H1 (cell line): ENCODE results near the gene FLVCR1. TPM values are rescaled to one million over a fixed set of nuclear protein-coding genes. Genes with fewer than 3 reads are reported as not detected.

Experiments used
- ASH2L ChIP-seq: fragments of 200-600, 300-600 bp; sonication (generic); IDR thresholded peaks from one replicate; pipeline ENCODE4 v1.7.1; 2017; ENCODE audit warnings: low read length
- BACH1 ChIP-seq: IDR thresholded peaks from 2 replicates; pipeline ENCODE4 v1.6.1; 2012; ENCODE audit warnings: low read length, improper control_type of control experiment
- CBX5 ChIP-seq: fragments of 300-800, 300-1000 bp; sonication (generic); IDR thresholded peaks from 2 replicates; pipeline ENCODE4 v1.7.1; 2016; ENCODE audit warnings: antibody characterized with exemption, low read length, low read depth
- CBX8 ChIP-seq: fragments of 300-800, 300-1000 bp; sonication (generic); IDR thresholded peaks from 2 replicates; pipeline ENCODE4 v1.7.1; 2016; ENCODE audit warnings: low read depth, low read length, borderline replicate concordance
- CHD1 ChIP-seq: IDR thresholded peaks from 2 replicates; pipeline ENCODE4 v1.6.1; 2012; ENCODE audit warnings: low read depth, low read length, improper control_type of control experiment
- EP300 ChIP-seq, 2 experiments: IDR thresholded peaks; 1 replicate in 1 of 2; 2 replicates in 1 of 2; pipeline ENCODE4 v1.6.1; 2011 to 2012; ENCODE audit warnings: low read depth in 2 of 2, low read length in 2 of 2, mild to moderate bottlenecking in 2 of 2, borderline replicate concordance in 1 of 2, inconsistent platforms in 1 of 2, moderate library complexity in 1 of 2
- EZH2 ChIP-seq: fragments of 200-600 bp; sonication (generic); IDR thresholded peaks from 2 replicates; pipeline ENCODE4 v1.7.1; 2012; ENCODE audit warnings: low read depth, mild to moderate bottlenecking, moderate library complexity, low read length, inconsistent platforms; ENCODE audit not compliant: severe bottlenecking
- FOSL1 ChIP-seq: IDR thresholded peaks from 2 replicates; pipeline ENCODE4 v1.6.1; 2011; ENCODE audit warnings: mild to moderate bottlenecking, low read depth, low read length, moderate library complexity; ENCODE audit not compliant: insufficient read depth
- GABPA ChIP-seq: IDR thresholded peaks from 2 replicates; pipeline ENCODE4 v1.6.1; 2011; ENCODE audit warnings: mild to moderate bottlenecking, low read length, moderate library complexity, borderline replicate concordance; ENCODE audit not compliant: insufficient read depth
- GTF2F1 ChIP-seq: IDR thresholded peaks from 2 replicates; pipeline ENCODE4 v1.6.1; 2012; ENCODE audit warnings: low read depth, low read length, improper control_type of control experiment, borderline replicate concordance
- KDM5A ChIP-seq: fragments of 200-600 bp; IDR thresholded peaks from 2 replicates; pipeline ENCODE4 v1.7.1; 2012; ENCODE audit warnings: mild to moderate bottlenecking, low read length, inconsistent platforms, mixed read lengths
- NANOG ChIP-seq: IDR thresholded peaks from 2 replicates; pipeline ENCODE4 v1.6.1; 2011; ENCODE audit warnings: low read length, low read depth, mild to moderate bottlenecking, inconsistent platforms; ENCODE audit not compliant: insufficient read depth, poor library complexity, severe bottlenecking
- POLR2AphosphoS5 ChIP-seq: IDR thresholded peaks from 2 replicates; pipeline ENCODE4 v1.6.1; 2011; ENCODE audit warnings: low read depth, low read length
- POU5F1 ChIP-seq: IDR thresholded peaks from 2 replicates; pipeline ENCODE4 v1.6.1; 2011; ENCODE audit warnings: low read depth, mild to moderate bottlenecking, low read length, moderate library complexity
- RNF2 ChIP-seq: fragments of 200-900, 300-1000 bp; sonication (generic); IDR thresholded peaks from 2 replicates; pipeline ENCODE4 v1.7.1; 2016; ENCODE audit warnings: borderline replicate concordance, low read depth, mild to moderate bottlenecking, antibody characterized with exemption, low read length; ENCODE audit not compliant: poor library complexity, severe bottlenecking; ENCODE audit errors: missing control alignments
- SIX5 ChIP-seq: IDR thresholded peaks from 2 replicates; pipeline ENCODE4 v1.6.1; 2011; ENCODE audit warnings: mild to moderate bottlenecking, low read depth, low read length
- SP1 ChIP-seq: IDR thresholded peaks from 2 replicates; pipeline ENCODE4 v1.6.1; 2011; ENCODE audit warnings: low read depth, low read length
- SRF ChIP-seq: IDR thresholded peaks from 2 replicates; pipeline ENCODE4 v1.6.1; 2011; ENCODE audit warnings: mild to moderate bottlenecking, low read depth, low read length, moderate library complexity
- TEAD4 ChIP-seq: IDR thresholded peaks from 2 replicates; pipeline ENCODE4 v1.6.1; 2012; ENCODE audit warnings: low read depth, low read length, inconsistent platforms, mixed read lengths
- polyA plus RNA-seq, 7 experiments: library from polyadenylated mRNA; depleted of rRNA in 3 of 7; stranded (reverse) in 5 of 7; unstranded in 2 of 7; fragments of >200 nt in 5 of 7; fragments of 200-250 nt in 2 of 7; gene quantifications; 1 replicate in 5 of 7; 2 replicates in 1 of 7; 4 replicates in 1 of 7; pipeline versions ENCODE4 v1.2.1 to v1.2.3, GENCODE V29; 2011 to 2013; ENCODE audit warnings: missing spikeins in 2 of 7, mixed read lengths in 2 of 7
- total RNA-seq: library from RNA; stranded (reverse); fragmentation: NEBNext Ultra II Directional; extraction: Animal tissue kit (Norgen Biotek cat#: 25700); gene quantifications from 2 replicates; pipeline ENCODE4 v1.2.1, GENCODE V29; 2021
- TF ChIP-seq, protein P1 (sequence below), 3 experiments: IDR thresholded peaks; 1 replicate in 2 of 3; 2 replicates in 1 of 3; pipeline versions ENCODE4 v1.5.1 to v1.6.1; 2011; ENCODE audit warnings: low read length in 3 of 3, mild to moderate bottlenecking in 3 of 3, inconsistent platforms in 2 of 3, low read depth in 1 of 3, moderate library complexity in 1 of 3; ENCODE audit not compliant: insufficient read depth in 1 of 3; ENCODE audit errors: control extremely low read depth in 1 of 3
- TF ChIP-seq, protein P2 (sequence below): IDR thresholded peaks from 2 replicates; pipeline ENCODE4 v1.6.1; 2011; ENCODE audit warnings: low read length, improper control_type of control experiment

The FLVCR1 gene
- total and polyA plus RNA-seq, 2 of the 8 experiments (the other 6 are each of a cell fraction or from before 2014, with no cell fraction given) = 31.8 to 75.7 TPM

DNA sequence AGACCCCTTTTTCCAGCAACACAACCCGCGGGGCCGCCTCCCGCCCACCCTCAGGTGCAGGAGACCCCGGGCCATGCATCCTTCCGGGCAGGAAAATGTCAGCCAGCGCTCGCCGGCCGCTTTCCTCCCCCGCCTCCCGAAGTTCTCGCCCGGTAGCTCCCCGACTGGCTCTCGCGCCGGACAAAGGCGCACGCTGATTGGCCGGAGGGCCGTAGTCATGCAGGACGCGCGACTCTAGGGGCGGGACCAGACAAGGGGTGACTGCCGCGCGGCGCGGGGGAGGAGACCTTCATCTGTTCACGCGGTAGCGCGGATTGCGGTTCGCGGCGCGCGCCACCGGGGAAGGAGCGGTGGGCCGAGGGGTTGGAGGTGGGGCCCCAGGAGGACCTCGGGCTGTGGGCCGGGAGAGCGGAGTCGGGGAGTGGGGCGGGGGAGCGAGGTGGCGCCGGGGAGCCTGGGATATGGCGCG, at the start of gene FLVCR1 (continued):
- TF ChIP-seq, protein P1, sequence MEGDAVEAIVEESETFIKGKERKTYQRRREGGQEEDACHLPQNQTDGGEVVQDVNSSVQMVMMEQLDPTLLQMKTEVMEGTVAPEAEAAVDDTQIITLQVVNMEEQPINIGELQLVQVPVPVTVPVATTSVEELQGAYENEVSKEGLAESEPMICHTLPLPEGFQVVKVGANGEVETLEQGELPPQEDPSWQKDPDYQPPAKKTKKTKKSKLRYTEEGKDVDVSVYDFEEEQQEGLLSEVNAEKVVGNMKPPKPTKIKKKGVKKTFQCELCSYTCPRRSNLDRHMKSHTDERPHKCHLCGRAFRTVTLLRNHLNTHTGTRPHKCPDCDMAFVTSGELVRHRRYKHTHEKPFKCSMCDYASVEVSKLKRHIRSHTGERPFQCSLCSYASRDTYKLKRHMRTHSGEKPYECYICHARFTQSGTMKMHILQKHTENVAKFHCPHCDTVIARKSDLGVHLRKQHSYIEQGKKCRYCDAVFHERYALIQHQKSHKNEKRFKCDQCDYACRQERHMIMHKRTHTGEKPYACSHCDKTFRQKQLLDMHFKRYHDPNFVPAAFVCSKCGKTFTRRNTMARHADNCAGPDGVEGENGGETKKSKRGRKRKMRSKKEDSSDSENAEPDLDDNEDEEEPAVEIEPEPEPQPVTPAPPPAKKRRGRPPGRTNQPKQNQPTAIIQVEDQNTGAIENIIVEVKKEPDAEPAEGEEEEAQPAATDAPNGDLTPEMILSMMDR (IDR thresholded peaks at IDR 0.05; ENCODE audit: control extremely low read depth in 1 of 3, insufficient read depth in 1 of 3, low read depth in 1 of 3, low read length in 3 of 3) = no peak
- TF ChIP-seq TEAD4 = no peak
- TF ChIP-seq CBX5 = no peak
- TF ChIP-seq BACH1 = no peak
- TF ChIP-seq ASH2L = peak; percentile 83
- no peak for TF ChIP-seq CBX8
- no peak for TF ChIP-seq EZH2
- TF ChIP-seq SRF = no peak
- no peak for TF ChIP-seq KDM5A
- TF ChIP-seq GABPA = no peak
- TF ChIP-seq POU5F1 = no peak
- no peak for TF ChIP-seq CHD1
- no peak for TF ChIP-seq RNF2
- no peak for TF ChIP-seq GTF2F1
- TF ChIP-seq SIX5 = no peak
- TF ChIP-seq SP1 = no peak; the same call in none of the 2 replicates
- no peak for TF ChIP-seq FOSL1
- no peak for TF ChIP-seq EP300 (IDR thresholded peaks at IDR 0.05; ENCODE audit: borderline replicate concordance in 1 of 2, low read depth in 2 of 2, low read length in 2 of 2)
- TF ChIP-seq POLR2AphosphoS5 = peak; percentile 54; the same call in 1 of the 2 replicates
- TF ChIP-seq, protein P2, sequence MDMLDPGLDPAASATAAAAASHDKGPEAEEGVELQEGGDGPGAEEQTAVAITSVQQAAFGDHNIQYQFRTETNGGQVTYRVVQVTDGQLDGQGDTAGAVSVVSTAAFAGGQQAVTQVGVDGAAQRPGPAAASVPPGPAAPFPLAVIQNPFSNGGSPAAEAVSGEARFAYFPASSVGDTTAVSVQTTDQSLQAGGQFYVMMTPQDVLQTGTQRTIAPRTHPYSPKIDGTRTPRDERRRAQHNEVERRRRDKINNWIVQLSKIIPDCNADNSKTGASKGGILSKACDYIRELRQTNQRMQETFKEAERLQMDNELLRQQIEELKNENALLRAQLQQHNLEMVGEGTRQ = no peak
- no peak for TF ChIP-seq NANOG
